ENCODE data around the gene LDB3.
"Not testable (repeated sequence)": the region's sequence is repeated elsewhere in the genome, so short reads cannot be mapped to it uniquely, and the experiment has no call there.

Gene LDB3

GRCh38 chr10:86635402-86635801 is 32.9 kb upstream of the LDB3 start:
- no peak for TF ChIP-seq CTCF (IDR thresholded peaks at IDR 0.05; ENCODE audit: borderline replicate concordance, control extremely low read depth, extremely low read depth, insufficient read depth, missing control alignments)
- in situ Hi-C loops (cut with MboI; ENCODE audit: low sequenced_read_pairs, unreplicated experiment), result no loop called here
- no peak for DNase-seq (ENCODE audit: low spot score)

- in situ Hi-C loops (cut with MboI; ENCODE audit: low sequenced_read_pairs, unreplicated experiment), result no loop called here
- DNase-seq (ENCODE audit: low spot score), result no peak
- no peak for TF ChIP-seq CTCF (IDR thresholded peaks at IDR 0.05; ENCODE audit: borderline replicate concordance, control extremely low read depth, extremely low read depth, insufficient read depth, missing control alignments)
Measured at GRCh38 chr10:86636311-86636710, 32.0 kb upstream of the LDB3 start.

- DNase-seq (ENCODE audit: low spot score), result no peak
- no peak for TF ChIP-seq CTCF (IDR thresholded peaks at IDR 0.05; ENCODE audit: borderline replicate concordance, control extremely low read depth, extremely low read depth, insufficient read depth, missing control alignments)
- in situ Hi-C loops (cut with MboI; ENCODE audit: low sequenced_read_pairs, unreplicated experiment), result no loop called here
Measured at GRCh38 chr10:86642021-86642420, 26.3 kb upstream of the LDB3 start.

GRCh38 chr10:86642499-86642898 is 25.8 kb upstream of the LDB3 start:
- DNase-seq (ENCODE audit: low spot score), result no peak
- no peak for TF ChIP-seq CTCF (IDR thresholded peaks at IDR 0.05; ENCODE audit: borderline replicate concordance, control extremely low read depth, extremely low read depth, insufficient read depth, missing control alignments)
- in situ Hi-C loops (cut with MboI; ENCODE audit: low sequenced_read_pairs, unreplicated experiment), result no loop called here

- in situ Hi-C loops (cut with MboI; ENCODE audit: low sequenced_read_pairs, unreplicated experiment), result no loop called here
- TF ChIP-seq CTCF (IDR thresholded peaks at IDR 0.05; ENCODE audit: borderline replicate concordance, control extremely low read depth, extremely low read depth, insufficient read depth, missing control alignments), result peak; percentile 27
- peak; percentile 37 for DNase-seq (ENCODE audit: low spot score)
Measured at GRCh38 chr10:86644152-86644793, 24.0 kb upstream of the LDB3 start.

- no peak for DNase-seq (ENCODE audit: low spot score)
- no peak for TF ChIP-seq CTCF (IDR thresholded peaks at IDR 0.05; ENCODE audit: borderline replicate concordance, control extremely low read depth, extremely low read depth, insufficient read depth, missing control alignments)
- in situ Hi-C loops (cut with MboI; ENCODE audit: low sequenced_read_pairs, unreplicated experiment), result no loop called here
Measured at GRCh38 chr10:86644794-86645445, 23.4 kb upstream of the LDB3 start.

- in situ Hi-C loops (cut with MboI; ENCODE audit: low sequenced_read_pairs, unreplicated experiment); DNase-seq (ENCODE audit: low spot score): not testable (repeated sequence)
Measured at GRCh38 chr10:86645621-86646165, 22.6 kb upstream of the LDB3 start.
